ENCODE results near the gene AGAP9. TPM values are rescaled to one million over a fixed set of nuclear protein-coding genes. Genes with fewer than 3 reads are reported as not detected.
A peak's percentile ranks its signal among the peaks of the same experiment; 100 is the strongest.
"Not testable (repeated sequence)": the region's sequence is repeated elsewhere in the genome, so short reads cannot be mapped to it uniquely, and the experiment has no call there.

The AGAP9 gene
- total RNA-seq, 3 donors from 2014 or later: 3.2 to 6.5 (median 3.7) TPM

DNA sequence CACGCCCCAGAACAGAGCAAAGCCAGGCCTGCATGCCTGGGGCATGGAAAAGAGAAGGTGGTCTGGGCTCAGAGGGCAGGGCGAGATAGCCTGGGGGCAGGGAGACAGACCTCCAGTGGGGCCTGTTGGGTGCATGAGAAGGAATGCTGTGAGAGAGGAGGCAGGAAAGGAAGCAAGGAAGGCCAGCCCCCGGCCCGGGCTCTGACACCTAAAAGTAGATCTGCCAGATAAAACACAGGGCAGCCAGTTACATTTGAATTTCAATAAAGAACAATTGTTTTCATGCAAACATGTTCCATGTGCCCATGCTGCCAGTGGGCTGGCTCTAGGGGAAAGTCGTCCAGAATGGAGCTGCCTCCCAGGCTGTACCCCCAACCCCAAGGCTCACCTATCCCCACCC lies 45.3 kb downstream of the AGAP9 start:
- not testable (repeated sequence) for H3K9me3 Mint-ChIP-seq; H3K4me1 Mint-ChIP-seq (ENCODE audit: low read depth)

DNA sequence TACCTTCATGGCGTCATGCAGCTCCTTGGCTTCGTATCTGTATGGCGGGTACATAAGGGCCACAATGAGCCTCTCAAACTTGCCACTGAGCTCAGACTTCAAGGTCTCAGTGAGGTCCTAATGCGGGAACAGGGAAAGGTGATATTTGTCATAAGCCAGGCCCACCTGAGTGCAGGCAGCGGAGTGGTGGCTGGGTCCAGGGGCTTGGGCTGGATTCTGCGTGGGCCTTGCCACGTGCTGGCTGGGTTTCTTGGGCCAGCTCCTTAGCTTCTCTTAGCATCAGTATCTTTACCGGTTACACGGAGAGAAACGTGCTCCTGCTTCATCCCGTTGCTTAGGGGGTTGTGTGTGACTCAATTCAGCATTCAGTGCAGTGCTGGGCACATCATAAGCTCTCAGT lies 46.4 kb downstream of the AGAP9 start:
- ATAC-seq; H3K27me3 Mint-ChIP-seq (ENCODE audit: low read depth); H3K9me3 Mint-ChIP-seq; H3K36me3 Mint-ChIP-seq (ENCODE audit: insufficient read depth); H3K4me1 Mint-ChIP-seq (ENCODE audit: low read depth); H3K4me3 Mint-ChIP-seq; DNase-seq: not testable (repeated sequence)

More for the DNA sequence above, 45.3 kb downstream of the AGAP9 start:
- H3K36me3 Mint-ChIP-seq (ENCODE audit: insufficient read depth); ATAC-seq; H3K4me3 Mint-ChIP-seq; DNase-seq; H3K27me3 Mint-ChIP-seq (ENCODE audit: low read depth): not testable (repeated sequence)

DNA sequence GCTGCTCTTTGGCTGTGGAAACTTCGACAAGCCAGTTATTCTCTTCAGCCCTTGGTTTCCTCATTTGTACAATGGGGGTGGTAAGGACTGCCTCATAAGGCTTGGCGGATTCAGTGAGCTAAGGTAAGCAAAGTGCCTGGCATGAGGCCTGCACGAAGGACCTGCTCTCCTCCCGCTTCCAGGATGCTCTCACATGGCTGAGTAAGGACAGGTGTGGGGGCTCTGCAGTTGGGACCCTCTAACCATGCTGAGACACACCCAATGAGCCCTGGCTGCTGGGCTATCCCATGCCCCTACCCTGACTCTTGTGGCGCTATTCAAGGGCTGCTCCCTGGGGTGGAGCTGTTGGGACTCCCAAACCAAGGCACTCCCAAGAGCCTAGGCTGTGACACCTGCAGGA lies 48.3 kb downstream of the AGAP9 start:
- not testable (repeated sequence) for H3K9me3 Mint-ChIP-seq; H3K4me3 Mint-ChIP-seq; DNase-seq; H3K27me3 Mint-ChIP-seq (ENCODE audit: low read depth); H3K4me1 Mint-ChIP-seq (ENCODE audit: low read depth); ATAC-seq; H3K36me3 Mint-ChIP-seq (ENCODE audit: insufficient read depth)

DNA sequence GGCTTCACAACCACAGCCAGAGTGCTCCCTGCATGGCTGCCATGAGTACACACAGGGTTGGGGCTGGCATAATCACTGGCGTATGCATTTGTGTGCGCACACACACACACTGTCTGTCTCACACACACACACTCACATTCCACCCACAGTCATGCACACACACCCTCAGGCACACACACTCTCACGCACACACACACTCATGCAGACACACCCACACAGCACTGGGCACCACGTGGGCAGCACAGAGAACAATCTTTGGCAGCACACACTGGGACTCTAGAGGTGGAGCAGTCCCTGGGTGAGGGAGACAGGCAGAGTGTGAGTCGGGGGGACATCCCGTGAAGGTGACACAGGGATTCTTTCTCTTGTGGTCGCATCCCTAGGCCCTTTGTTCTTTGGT lies 49.9 kb downstream of the AGAP9 start:
- not testable (repeated sequence) for H3K4me3 Mint-ChIP-seq; H3K4me1 Mint-ChIP-seq (ENCODE audit: low read depth); H3K36me3 Mint-ChIP-seq (ENCODE audit: insufficient read depth); H3K9me3 Mint-ChIP-seq; ATAC-seq; H3K27me3 Mint-ChIP-seq (ENCODE audit: low read depth); DNase-seq

DNA sequence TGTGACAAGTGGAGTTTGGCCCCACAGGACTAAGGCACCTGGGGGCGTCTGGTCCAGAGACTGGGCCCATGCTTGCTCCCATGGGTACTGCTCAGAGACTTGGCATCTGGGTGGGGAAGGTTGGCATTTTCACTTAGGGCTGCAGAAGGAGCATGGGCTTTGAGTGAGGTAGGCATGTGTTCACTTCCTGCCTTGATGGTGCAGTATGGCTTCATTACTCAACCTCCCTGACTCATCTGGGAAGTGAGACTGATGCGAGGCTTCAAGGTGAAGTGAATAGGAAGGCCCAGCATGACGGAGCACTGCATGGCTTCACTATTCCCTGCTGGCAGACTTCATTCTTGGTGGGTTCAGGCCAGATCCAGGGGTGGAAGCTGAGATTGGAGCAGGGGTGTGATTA lies 50.8 kb downstream of the AGAP9 start:
- H3K9me3 Mint-ChIP-seq; H3K27me3 Mint-ChIP-seq (ENCODE audit: low read depth); H3K4me1 Mint-ChIP-seq (ENCODE audit: low read depth); H3K36me3 Mint-ChIP-seq (ENCODE audit: insufficient read depth); H3K4me3 Mint-ChIP-seq; DNase-seq: not testable (repeated sequence)
- peak; percentile 82 to 87 for ATAC-seq

GRCh38 chr10:47472072-47472471 lies 51.4 kb downstream of the AGAP9 start:
- H3K4me3 Mint-ChIP-seq; H3K27me3 Mint-ChIP-seq (ENCODE audit: low read depth); H3K4me1 Mint-ChIP-seq (ENCODE audit: low read depth); H3K36me3 Mint-ChIP-seq (ENCODE audit: insufficient read depth); ATAC-seq; H3K9me3 Mint-ChIP-seq; DNase-seq: not testable (repeated sequence)

GRCh38 chr10:47468731-47469528 lies 54.5 kb downstream of the AGAP9 start:
- H3K4me3 Mint-ChIP-seq; DNase-seq; H3K9me3 Mint-ChIP-seq; H3K36me3 Mint-ChIP-seq (ENCODE audit: insufficient read depth); H3K4me1 Mint-ChIP-seq (ENCODE audit: low read depth); ATAC-seq; H3K27me3 Mint-ChIP-seq (ENCODE audit: low read depth): not testable (repeated sequence)

DNA sequence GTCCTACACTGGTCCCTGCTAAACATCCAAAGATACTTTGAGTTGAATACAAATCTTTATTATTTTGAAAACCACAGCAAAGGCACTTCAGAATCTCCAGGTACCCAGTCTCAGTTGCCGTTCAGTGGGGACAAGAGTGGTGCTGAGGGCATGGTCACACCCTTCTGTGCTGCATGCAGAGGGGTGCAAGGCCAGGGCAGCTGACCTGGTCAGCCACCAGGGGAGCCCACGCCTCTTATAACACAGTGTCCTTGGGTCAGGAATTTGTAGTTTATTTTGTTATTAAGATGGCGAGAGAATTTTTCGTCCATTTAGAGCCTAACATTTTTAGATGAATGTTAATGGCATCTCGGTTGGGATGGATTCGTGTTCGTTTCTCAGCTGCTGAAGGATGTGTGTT lies 55.5 kb downstream of the AGAP9 start:
- DNase-seq; ATAC-seq; H3K4me1 Mint-ChIP-seq (ENCODE audit: low read depth); H3K9me3 Mint-ChIP-seq; H3K36me3 Mint-ChIP-seq (ENCODE audit: insufficient read depth); H3K27me3 Mint-ChIP-seq (ENCODE audit: low read depth); H3K4me3 Mint-ChIP-seq: not testable (repeated sequence)

GRCh38 chr10:47467458-47467857 lies 56.0 kb downstream of the AGAP9 start:
- not testable (repeated sequence) for H3K4me1 Mint-ChIP-seq (ENCODE audit: low read depth); H3K9me3 Mint-ChIP-seq; ATAC-seq; H3K27me3 Mint-ChIP-seq (ENCODE audit: low read depth); DNase-seq; H3K36me3 Mint-ChIP-seq (ENCODE audit: insufficient read depth); H3K4me3 Mint-ChIP-seq

GRCh38 chr10:47465216-47465917 lies 58.1 kb downstream of the AGAP9 start:
- not testable (repeated sequence) for ATAC-seq; H3K4me1 Mint-ChIP-seq (ENCODE audit: low read depth); DNase-seq; H3K4me3 Mint-ChIP-seq; H3K27me3 Mint-ChIP-seq (ENCODE audit: low read depth); H3K36me3 Mint-ChIP-seq (ENCODE audit: insufficient read depth); H3K9me3 Mint-ChIP-seq

DNA sequence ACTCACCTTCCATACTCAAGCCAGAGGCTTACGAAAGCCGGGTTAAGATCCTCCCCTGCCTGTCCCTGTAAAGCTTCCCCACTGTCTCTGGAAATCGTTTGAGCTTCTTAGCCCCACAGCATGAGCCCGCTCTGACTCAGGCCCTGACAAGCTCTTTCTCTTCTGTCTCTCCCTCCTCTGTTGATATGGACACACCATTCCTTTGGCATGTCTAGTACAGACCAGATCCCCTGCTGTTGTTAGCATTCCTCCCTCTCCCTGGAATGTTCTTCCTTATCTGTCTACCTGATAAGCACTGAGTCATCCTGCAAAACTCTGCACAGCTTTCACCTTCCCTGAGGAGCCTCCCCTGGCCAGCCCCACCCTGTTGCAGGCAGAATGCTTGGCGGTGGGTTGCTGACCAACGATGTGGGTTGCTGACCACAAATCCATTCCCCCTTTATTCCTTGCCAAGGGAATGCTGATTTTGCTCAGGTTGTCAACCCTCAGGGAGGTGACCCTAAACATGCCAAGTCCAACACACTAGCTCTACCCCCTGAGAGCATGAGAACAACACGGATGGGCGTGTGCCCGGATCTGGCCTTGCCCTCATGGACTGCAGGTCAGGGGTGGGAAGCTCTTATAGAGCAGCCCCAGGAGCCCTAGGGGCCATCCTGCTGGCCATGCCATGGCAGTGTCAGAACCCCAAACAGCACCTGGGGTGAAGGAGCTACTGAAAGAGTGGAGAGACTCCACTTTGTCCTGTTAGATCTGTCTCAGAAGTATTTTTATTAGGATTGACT lies 60.7 kb downstream of the AGAP9 start:
- not testable (repeated sequence) for ATAC-seq; H3K36me3 Mint-ChIP-seq (ENCODE audit: insufficient read depth); H3K9me3 Mint-ChIP-seq; H3K4me1 Mint-ChIP-seq (ENCODE audit: low read depth); H3K4me3 Mint-ChIP-seq; H3K27me3 Mint-ChIP-seq (ENCODE audit: low read depth); DNase-seq

GRCh38 chr10:47461261-47461687 lies 62.2 kb downstream of the AGAP9 start:
- not testable (repeated sequence) for H3K36me3 Mint-ChIP-seq (ENCODE audit: insufficient read depth); H3K4me1 Mint-ChIP-seq (ENCODE audit: low read depth); H3K4me3 Mint-ChIP-seq; DNase-seq; H3K9me3 Mint-ChIP-seq; H3K27me3 Mint-ChIP-seq (ENCODE audit: low read depth)
- peak; percentile 63 to 73 for ATAC-seq

DNA sequence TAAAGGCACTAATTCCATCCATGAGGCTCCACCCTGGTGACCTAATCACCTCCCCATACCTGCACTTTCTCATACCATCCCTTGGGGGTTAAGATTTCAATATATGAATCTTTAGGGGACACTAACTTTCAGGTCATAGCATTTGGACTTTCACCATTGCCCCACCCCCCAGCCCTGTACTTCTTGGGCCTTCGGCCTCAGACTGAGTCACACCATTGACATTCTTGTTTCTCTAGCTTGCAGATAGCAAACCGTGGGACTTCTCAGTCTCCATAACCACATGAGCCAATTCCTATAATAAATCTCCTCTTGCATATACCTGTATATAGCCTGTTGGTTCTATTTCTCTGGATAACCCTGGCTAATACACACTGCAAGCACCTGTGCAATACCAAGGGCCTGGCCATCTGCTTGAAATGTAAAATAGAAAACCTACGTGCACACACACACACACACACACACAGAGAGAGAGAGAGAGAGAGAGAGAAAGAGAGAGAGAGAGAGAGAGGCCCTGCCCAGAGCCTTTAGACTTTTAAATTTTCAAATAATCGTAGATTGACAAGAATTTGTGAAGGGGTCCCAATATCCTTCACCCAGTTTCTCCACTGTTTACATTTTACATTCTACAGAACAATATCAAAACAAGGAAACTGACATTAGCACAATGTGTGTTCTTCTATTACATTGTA lies 64.8 kb downstream of the AGAP9 start:
- H3K4me1 Mint-ChIP-seq (ENCODE audit: low read depth): no peaks in the 10 kb centered on the region
- no peaks in the 10 kb centered on the region for H3K9me3 Mint-ChIP-seq
- DNase-seq (no peak), ATAC-seq (no peak)
- no peak overlapping the region for H3K4me3 Mint-ChIP-seq
- peaks cover 7% of the 10 kb centered on the region for H3K27me3 Mint-ChIP-seq (ENCODE audit: low read depth)
- no peaks in the 10 kb centered on the region for H3K36me3 Mint-ChIP-seq (ENCODE audit: insufficient read depth)

GRCh38 chr10:47457826-47458225 lies 65.6 kb downstream of the AGAP9 start:
- Mint-ChIP-seq H3K36me3 (ENCODE audit: insufficient read depth) (no peaks in the 10 kb centered on the region), H3K4me1 (ENCODE audit: low read depth) (no peaks in the 10 kb centered on the region), H3K27me3 (ENCODE audit: low read depth) (peaks cover 7% of the 10 kb centered on the region), H3K9me3 (no peaks in the 10 kb centered on the region), H3K4me3 (no peak overlapping the region)
- DNase-seq (no peak), ATAC-seq (no peak)

Data from activated T-cell treated with anti-CD3 and anti-CD28 coated beads, Interleukin-2, amount 50 U/mL, for 4 hours (primary cell).